GM18517 (cell line): ENCODE results near the gene CTNNA1.
"Not testable (repeated sequence)": the region's sequence is repeated elsewhere in the genome, so short reads cannot be mapped to it uniquely, and the experiment has no call there.

ENCODE experiments used
- ATAC-seq: cut with Tn5 transposase; IDR thresholded peaks from one replicate; pipeline ENCODE4 v1.9.1; 2021; ENCODE audit warnings: mild to moderate bottlenecking, moderate library complexity; ENCODE audit not compliant: unreplicated experiment

CTNNA1 gene

GRCh38 chr5:138755084-138755748 is 2.0 kb downstream of the CTNNA1 start:
- ATAC-seq, result no peak

- no peak for ATAC-seq
These were observed 4.0 kb downstream of the CTNNA1 start for GRCh38 chr5:138757061-138757776.

GRCh38 chr5:138760448-138761110 is 7.4 kb downstream of the CTNNA1 start:
- ATAC-seq, result no peak

- not testable (repeated sequence) for ATAC-seq
These were observed 7.9 kb downstream of the CTNNA1 start for GRCh38 chr5:138761115-138761514.

GRCh38 chr5:138761670-138762069 is 8.4 kb downstream of the CTNNA1 start:
- ATAC-seq, result not testable (repeated sequence)

GRCh38 chr5:138762110-138762509 is 8.9 kb downstream of the CTNNA1 start:
- ATAC-seq, result no peak

- ATAC-seq, result no peak
These were observed 10.0 kb downstream of the CTNNA1 start for GRCh38 chr5:138763037-138763778.

- no peak for ATAC-seq
These were observed 17.1 kb downstream of the CTNNA1 start for GRCh38 chr5:138770291-138770690.

GRCh38 chr5:138770977-138771376 is 17.8 kb downstream of the CTNNA1 start:
- ATAC-seq, result no peak

- ATAC-seq, result no peak
These were observed 19.9 kb downstream of the CTNNA1 start for GRCh38 chr5:138772986-138773594.

GRCh38 chr5:138773624-138774023 is 20.4 kb downstream of the CTNNA1 start:
- not testable (repeated sequence) for ATAC-seq

- ATAC-seq, result no peak
These were observed 21.8 kb downstream of the CTNNA1 start for GRCh38 chr5:138775034-138775433.

GRCh38 chr5:138778234-138778633 is 25.0 kb downstream of the CTNNA1 start:
- no peak for ATAC-seq

- ATAC-seq, result no peak
These were observed 30.8 kb downstream of the CTNNA1 start for GRCh38 chr5:138783976-138784375.

- ATAC-seq, result no peak
These were observed 31.4 kb downstream of the CTNNA1 start for GRCh38 chr5:138784590-138784989.

- no peak for ATAC-seq
These were observed 36.6 kb downstream of the CTNNA1 start for GRCh38 chr5:138789771-138790242.

GRCh38 chr5:138790684-138791083 is 37.5 kb downstream of the CTNNA1 start:
- no peak for ATAC-seq

GRCh38 chr5:138792195-138792790 is 39.1 kb downstream of the CTNNA1 start:
- no peak for ATAC-seq

- no peak for ATAC-seq
These were observed 40.4 kb downstream of the CTNNA1 start for GRCh38 chr5:138793575-138793974.

GRCh38 chr5:138803285-138803684 is 50.1 kb downstream of the CTNNA1 start:
- ATAC-seq, result no peak
